D721Med (cell line): ENCODE measurements around the gene FMOD.

Source experiments
- DNase-seq: peaks from one replicate; pipeline ENCODE4 v3.0.0; 2011; ENCODE audit warnings: low spot score; ENCODE audit not compliant: insufficient read length
- FAIRE-seq: peaks from 2 replicates; lab custom pipeline; 2011; peaks lifted over from hg19 to GRCh38; lab: Jason Lieb, UNC
- CTCF ChIP-seq: IDR thresholded peaks from 2 replicates; pipeline ENCODE4 v1.5.1; 2012; ENCODE audit warnings: mild to moderate bottlenecking, control low read depth; ENCODE audit not compliant: insufficient read depth; ENCODE audit errors: missing control alignments

The FMOD gene

GRCh38 chr1:203338335-203339036 lies 12.4 kb downstream of the FMOD start:
- peak; percentile 99 for TF ChIP-seq CTCF
- no peak for FAIRE-seq
- DNase-seq, result peak; percentile 73

GRCh38 chr1:203336097-203336496 lies 14.8 kb downstream of the FMOD start:
- TF ChIP-seq CTCF, result no peak
- no peak for DNase-seq

GRCh38 chr1:203335503-203335902 lies 15.4 kb downstream of the FMOD start:
- TF ChIP-seq CTCF, result no peak
- DNase-seq (no peak), FAIRE-seq (no peak)

More at GRCh38 chr1:203336097-203336496, 14.8 kb downstream of the FMOD start:
- FAIRE-seq, result no peak

- no peak for DNase-seq
- no peak for FAIRE-seq
- TF ChIP-seq CTCF, result no peak
These were observed 19.7 kb downstream of the FMOD start for GRCh38 chr1:203331224-203331623.

- no peak for TF ChIP-seq CTCF
- no peak for FAIRE-seq
- no peak for DNase-seq
These were observed 22.2 kb downstream of the FMOD start for GRCh38 chr1:203328714-203329122.

- peak; percentile 83 for TF ChIP-seq CTCF
These were observed 23.1 kb downstream of the FMOD start for GRCh38 chr1:203327684-203328457.

More at GRCh38 chr1:203327684-203328457, 23.1 kb downstream of the FMOD start:
- peak; percentile 58 for DNase-seq
- FAIRE-seq, result no peak
